ENCODE measurements around the gene TRIM67.

GRCh38 chr1:231234506-231234905 is 72.6 kb downstream of the TRIM67 start:
- TF ChIP-seq CTCF (IDR thresholded peaks at IDR 0.05) (no peak), EZH2 (IDR thresholded peaks at IDR 0.05; ENCODE audit: borderline replicate concordance, insufficient read depth, low read depth, low read length, poor library complexity, severe bottlenecking) (no peak)
